Keratinocyte (primary cell): ENCODE data around the gene DIPK2A. TPM values are rescaled to one million over a fixed set of nuclear protein-coding genes. Genes with fewer than 3 reads are reported as not detected.

ENCODE experiments used
- DNase-seq: peaks from one replicate; pipeline ENCODE4 v3.0.0-alpha.2; 2011; ENCODE audit warnings: low read depth, missing footprints, low spot score
- FAIRE-seq: peaks from 2 replicates; lab custom pipeline; 2011; peaks lifted over from hg19 to GRCh38; lab: Jason Lieb, UNC
- H2AFZ ChIP-seq: 2 replicates; pipeline ENCODE4 v1.6.0; 2012; ENCODE audit warnings: low read length, control low read depth, inconsistent platforms; ENCODE audit not compliant: control insufficient read depth
- H3K27ac ChIP-seq: 2 replicates; pipeline ENCODE4 v1.5.1; 2011; ENCODE audit warnings: low read length; ENCODE audit not compliant: control insufficient read depth, insufficient read depth
- H3K27me3 ChIP-seq: 3 replicates; pipeline ENCODE4 v1.6.0; 2011; ENCODE audit warnings: low read length; ENCODE audit not compliant: control insufficient read depth, insufficient read depth; ENCODE audit errors: extremely low read depth
- H3K36me3 ChIP-seq, 2 experiments: 2 replicates in 1 of 2; 3 replicates in 1 of 2; pipeline ENCODE4 v1.5.1; 2011; ENCODE audit warnings: low read length in 2 of 2, mild to moderate bottlenecking in 1 of 2; ENCODE audit not compliant: control insufficient read depth in 2 of 2, insufficient read depth in 2 of 2; ENCODE audit errors: extremely low read depth in 1 of 2
- H3K4me1 ChIP-seq: 3 replicates; pipeline ENCODE4 v1.5.1; 2011; ENCODE audit warnings: low read length; ENCODE audit not compliant: control insufficient read depth, insufficient read depth; ENCODE audit errors: extremely low read depth
- H3K4me2 ChIP-seq: 3 replicates; pipeline ENCODE4 v1.6.0; 2011; ENCODE audit warnings: low read depth, low read length; ENCODE audit not compliant: control insufficient read depth, insufficient read depth; ENCODE audit errors: extremely low read depth
- H3K4me3 ChIP-seq, 3 experiments: fragments of 200-600 bp in 1 of 3; sonication (generic) in 1 of 3; 2 replicates in 2 of 3; 3 replicates in 1 of 3; pipeline ENCODE4 v1.5.1; 2011 to 2016; ENCODE audit warnings: low read length in 3 of 3, mild to moderate bottlenecking in 3 of 3, control low read depth in 2 of 3, inconsistent platforms in 1 of 3, low read depth in 1 of 3, mixed read lengths in 1 of 3, mixed run types in 1 of 3, moderate library complexity in 1 of 3; ENCODE audit not compliant: control insufficient read depth in 2 of 3, insufficient read depth in 2 of 3; ENCODE audit errors: extremely low read depth in 1 of 3
- H3K79me2 ChIP-seq: 2 replicates; pipeline ENCODE4 v1.6.0; 2012; ENCODE audit warnings: low read length; ENCODE audit not compliant: control insufficient read depth, insufficient read depth
- H3K9ac ChIP-seq: 3 replicates; pipeline ENCODE4 v1.6.0; 2011; ENCODE audit warnings: low read length; ENCODE audit not compliant: control insufficient read depth, insufficient read depth; ENCODE audit errors: extremely low read depth
- H3K9me1 ChIP-seq: 3 replicates; pipeline ENCODE4 v1.6.0; 2011; ENCODE audit warnings: low read length; ENCODE audit not compliant: control insufficient read depth, insufficient read depth; ENCODE audit errors: extremely low read depth
- H3K9me3 ChIP-seq: 2 replicates; pipeline ENCODE4 v1.5.1; 2012; ENCODE audit warnings: low read depth, low read length; ENCODE audit not compliant: control insufficient read depth
- H4K20me1 ChIP-seq: 3 replicates; pipeline ENCODE4 v1.6.0; 2011; ENCODE audit warnings: low read length; ENCODE audit not compliant: control insufficient read depth, insufficient read depth; ENCODE audit errors: extremely low read depth
- CTCF ChIP-seq, 3 experiments: IDR thresholded peaks in 1 of 3; conservative IDR thresholded peaks in 1 of 3; optimal IDR thresholded peaks in 1 of 3; 2 replicates in 2 of 3; 3 replicates in 1 of 3; pipeline versions ENCODE3 to v1.5.1; 2011; ENCODE audit warnings: low read length in 3 of 3, mild to moderate bottlenecking in 3 of 3, moderate library complexity in 2 of 3, control low read depth in 1 of 3, inconsistent platforms in 1 of 3; ENCODE audit not compliant: insufficient read depth in 2 of 3; ENCODE audit errors: extremely low read depth in 1 of 3
- EZH2 ChIP-seq: IDR thresholded peaks from one replicate; pipeline ENCODE4 v1.6.1; 2012; ENCODE audit warnings: inconsistent platforms, mild to moderate bottlenecking, low read length, moderate library complexity
- dilution Hi-C: fragments of 300-500 bp; cut with MboI; formaldehyde crosslinking; loops from one replicate; pipeline ENCODE4 v1.7.0; 2020; ENCODE audit warnings: low sequenced_read_pairs; ENCODE audit not compliant: extremely low pct_ligation_motif_present
- polyA plus RNA-seq, 5 experiments: library from polyadenylated mRNA; depleted of rRNA in 3 of 5; stranded (reverse) in 3 of 5; stranded (forward) in 1 of 5; unstranded in 1 of 5; fragments of >200 nt; gene quantifications; 1 replicate in 1 of 5; 2 replicates in 3 of 5; 3 replicates in 1 of 5; pipeline versions ENCODE4 v1.2.1 to v1.2.3, GENCODE V29; 2011 to 2012; ENCODE audit warnings: missing spikeins in 2 of 5, low read depth in 1 of 5, low replicate concordance in 1 of 5

Gene DIPK2A
- polyA plus RNA-seq, 1 donor (not counting 4 experiments of a cell fraction or from before 2014, with no cell fraction given): 7.8 TPM

- H3K4me3 ChIP-seq: no peak overlapping the region
- no peaks in the 10 kb centered on the region for H3K9me1 ChIP-seq
- dilution Hi-C loops: no loop called here
- H3K36me3 ChIP-seq: no peaks in the 10 kb centered on the region
- no peaks in the 10 kb centered on the region for H3K9me3 ChIP-seq
- H3K4me2 ChIP-seq: no peak overlapping the region
- H3K9ac ChIP-seq: no peak overlapping the region
- H3K27ac ChIP-seq: no peak overlapping the region
- no peaks in the 10 kb centered on the region for H4K20me1 ChIP-seq
- H3K79me2 ChIP-seq: peaks cover 40% of the 10 kb centered on the region
- H2AFZ ChIP-seq: no peak overlapping the region
- no peaks in the 10 kb centered on the region for H3K27me3 ChIP-seq
- FAIRE-seq (no peak), DNase-seq (no peak)
- H3K4me1 ChIP-seq: peaks cover 26% of the 10 kb centered on the region
- no peak for TF ChIP-seq EZH2
- no peak for TF ChIP-seq CTCF (optimal IDR thresholded peaks at IDR 0.05 in 1 of 3, IDR thresholded peaks at IDR 0.05 in 1 of 3, conservative IDR thresholded peaks at IDR 0.05 in 1 of 3; ENCODE audit: extremely low read depth in 1 of 3, insufficient read depth in 2 of 3, low read length in 3 of 3)
Observed at GRCh38 chr3:143979813-143980212, 8.2 kb downstream of the DIPK2A start.

DNA sequence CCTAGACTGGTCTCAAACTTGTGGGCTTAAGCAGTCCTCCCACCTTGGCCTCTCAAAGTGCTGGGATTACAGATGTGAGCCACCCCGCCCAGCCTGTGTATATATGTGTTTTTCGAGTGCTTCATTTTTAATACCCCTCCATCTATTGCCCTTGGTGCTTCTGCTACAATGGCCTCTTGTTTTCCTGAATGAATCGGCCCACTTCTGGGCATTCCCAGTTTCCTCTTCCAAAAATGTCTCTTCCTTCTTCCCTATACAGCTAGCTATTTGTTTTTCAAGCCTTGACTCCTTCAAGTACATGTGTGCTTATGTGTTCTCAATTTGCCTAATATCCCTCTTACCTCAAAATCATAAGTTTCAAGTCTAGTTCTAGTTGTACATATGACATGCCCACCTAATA is 16.7 kb downstream of the DIPK2A start:
- Histone ChIP-seq H3K4me1 (no peaks in the 10 kb centered on the region), H3K79me2 (no peaks in the 10 kb centered on the region), H3K4me2 (no peak overlapping the region), H3K9ac (no peak overlapping the region), H2AFZ (no peak overlapping the region), H3K9me1 (no peaks in the 10 kb centered on the region), H4K20me1 (no peaks in the 10 kb centered on the region), H3K4me3 (no peak overlapping the region), H3K9me3 (no peaks in the 10 kb centered on the region), H3K36me3 (no peaks in the 10 kb centered on the region), H3K27ac (no peak overlapping the region), H3K27me3 (no peaks in the 10 kb centered on the region)
- dilution Hi-C loops: no loop called here
- TF ChIP-seq EZH2 (no peak), CTCF (optimal IDR thresholded peaks at IDR 0.05 in 1 of 3, IDR thresholded peaks at IDR 0.05 in 1 of 3, conservative IDR thresholded peaks at IDR 0.05 in 1 of 3; ENCODE audit: extremely low read depth in 1 of 3, insufficient read depth in 2 of 3, low read length in 3 of 3) (no peak)
- FAIRE-seq (no peak), DNase-seq (no peak)
